Hematopoietic multipotent progenitor cell treated with erythropoietin and hydrocortisone succinate and interleukin-3 and kit ligand, for 4 days (in vitro differentiated cells): Measurements from ENCODE around the gene APOL1.
"Not testable (repeated sequence)": the region's sequence is repeated elsewhere in the genome, so short reads cannot be mapped to it uniquely, and the experiment has no call there.

Experiments used
- DNase-seq: peaks from one replicate; pipeline ENCODE4 v3.0.0-alpha.2; 2015

APOL1 gene

GRCh38 chr22:36252754-36253522 lies at the start of gene APOL1:
Gene APOL1, plus strand, starts transcription at chr22:36253133. Its CDS starts 1,823 bp downstream, at chr22:36254956.
- peak; percentile 76 for DNase-seq

GRCh38 chr22:36203441-36203840 lies 49.5 kb upstream of the APOL1 start:
- not testable (repeated sequence) for DNase-seq

- no peak for DNase-seq
Measured at GRCh38 chr22:36204001-36204631, 48.8 kb upstream of the APOL1 start.

GRCh38 chr22:36204632-36205015 lies 48.3 kb upstream of the APOL1 start:
- DNase-seq, result no peak

- DNase-seq, result not testable (repeated sequence)
Measured at GRCh38 chr22:36205573-36205972, 47.4 kb upstream of the APOL1 start.

GRCh38 chr22:36206255-36206654 lies 46.7 kb upstream of the APOL1 start:
- DNase-seq, result no peak

- no peak for DNase-seq
Measured at GRCh38 chr22:36208162-36208765, 44.7 kb upstream of the APOL1 start.

GRCh38 chr22:36208914-36209313 lies 44.0 kb upstream of the APOL1 start:
- DNase-seq, result no peak

GRCh38 chr22:36209488-36209908 lies 43.4 kb upstream of the APOL1 start:
- DNase-seq, result peak; percentile 74

- DNase-seq, result no peak
Measured at GRCh38 chr22:36210224-36210623, 42.7 kb upstream of the APOL1 start.

GRCh38 chr22:36211237-36211861 lies 41.6 kb upstream of the APOL1 start:
- peak; percentile 91 for DNase-seq

- DNase-seq, result peak; percentile 72
Measured at GRCh38 chr22:36212901-36213300, 40.0 kb upstream of the APOL1 start.

GRCh38 chr22:36213586-36213985 lies 39.3 kb upstream of the APOL1 start:
- no peak for DNase-seq

GRCh38 chr22:36215981-36216380 lies 37.0 kb upstream of the APOL1 start:
- no peak for DNase-seq

- DNase-seq, result no peak
Measured at GRCh38 chr22:36218648-36219193, 34.2 kb upstream of the APOL1 start.

GRCh38 chr22:36220451-36220921 lies 32.4 kb upstream of the APOL1 start:
- peak; percentile 63 for DNase-seq

GRCh38 chr22:36221799-36222751 lies 30.9 kb upstream of the APOL1 start:
- peak; percentile 73 for DNase-seq

GRCh38 chr22:36222887-36223450 lies 30.0 kb upstream of the APOL1 start:
- DNase-seq, result no peak

GRCh38 chr22:36223504-36223903 lies 29.4 kb upstream of the APOL1 start:
- DNase-seq, result no peak

GRCh38 chr22:36224245-36224644 lies 28.7 kb upstream of the APOL1 start:
- no peak for DNase-seq

GRCh38 chr22:36225333-36225922 lies 27.5 kb upstream of the APOL1 start:
- no peak for DNase-seq
